Measurements from ENCODE around the gene LIPC. TPM values are rescaled to one million over a fixed set of nuclear protein-coding genes. Genes with fewer than 3 reads are reported as not detected.
A peak's percentile ranks its signal among the peaks of the same experiment; 100 is the strongest.

The LIPC gene
- total and polyA plus RNA-seq, 12 donors, result 0.22 to 1.3 (median 0.42) TPM; not detected in 1

- 85 to 88% methylated on average over 9 of the region's 9 CpGs for WGBS, 2 donors
- H3K4me3 ChIP-seq, result no peak overlapping the region
- peaks cover 23 to 46% (median 40%) of the 10 kb centered on the region in 9 donors for H3K4me1 ChIP-seq
- TF ChIP-seq, protein P1, sequence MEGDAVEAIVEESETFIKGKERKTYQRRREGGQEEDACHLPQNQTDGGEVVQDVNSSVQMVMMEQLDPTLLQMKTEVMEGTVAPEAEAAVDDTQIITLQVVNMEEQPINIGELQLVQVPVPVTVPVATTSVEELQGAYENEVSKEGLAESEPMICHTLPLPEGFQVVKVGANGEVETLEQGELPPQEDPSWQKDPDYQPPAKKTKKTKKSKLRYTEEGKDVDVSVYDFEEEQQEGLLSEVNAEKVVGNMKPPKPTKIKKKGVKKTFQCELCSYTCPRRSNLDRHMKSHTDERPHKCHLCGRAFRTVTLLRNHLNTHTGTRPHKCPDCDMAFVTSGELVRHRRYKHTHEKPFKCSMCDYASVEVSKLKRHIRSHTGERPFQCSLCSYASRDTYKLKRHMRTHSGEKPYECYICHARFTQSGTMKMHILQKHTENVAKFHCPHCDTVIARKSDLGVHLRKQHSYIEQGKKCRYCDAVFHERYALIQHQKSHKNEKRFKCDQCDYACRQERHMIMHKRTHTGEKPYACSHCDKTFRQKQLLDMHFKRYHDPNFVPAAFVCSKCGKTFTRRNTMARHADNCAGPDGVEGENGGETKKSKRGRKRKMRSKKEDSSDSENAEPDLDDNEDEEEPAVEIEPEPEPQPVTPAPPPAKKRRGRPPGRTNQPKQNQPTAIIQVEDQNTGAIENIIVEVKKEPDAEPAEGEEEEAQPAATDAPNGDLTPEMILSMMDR (IDR thresholded peaks at IDR 0.05), result no peak
- peak overlapping the region in 9 of 10 donors; percentile 75 to 90 (median 86) for H3K27ac ChIP-seq
- H3K36me3 ChIP-seq, result no peaks in the 10 kb centered on the region
- intact Hi-C loops (cut with DNase I), result loop anchor here in 4 of 10 donors (2.0 to 10.0 kb wide), 8 partner anchors 17 to 333 kb away; partner anchors contain the start of genes ADAM10 (in 2 of the 4) and MINDY2 (in 1 of the 4)
- H3K9me3 ChIP-seq, result no peaks in the 10 kb centered on the region
- ATAC-seq (peak in 1 of 8 donors; percentile 33), DNase-seq (no peak)
- H3K27me3 ChIP-seq, result no peaks in the 10 kb centered on the region
Observed at GRCh38 chr15:58441376-58442070, 9.7 kb downstream of the LIPC start.

GRCh38 chr15:58442122-58442521, 10.3 kb downstream of the LIPC start:
- ATAC-seq, result no peak
- intact Hi-C loops (cut with DNase I), result loop anchor here in 4 of 10 donors (5.0 to 10.0 kb wide), 7 partner anchors 73 to 333 kb away; partner anchors contain the start of genes ADAM10 (in 2 of the 4) and MINDY2 (in 1 of the 4)
- no peak for DNase-seq

GRCh38 chr15:58443308-58443707, 11.5 kb downstream of the LIPC start:
- Histone ChIP-seq H3K4me1 (peaks cover 23 to 56% (median 44%) of the 10 kb centered on the region in 9 donors), H3K9me3 (no peaks in the 10 kb centered on the region), H3K27me3 (no peaks in the 10 kb centered on the region), H3K27ac (no peak overlapping the region), H3K36me3 (no peaks in the 10 kb centered on the region), H3K4me3 (no peak overlapping the region)
- ATAC-seq, result no peak
- TF ChIP-seq, protein P1 (IDR thresholded peaks at IDR 0.05), result no peak
- intact Hi-C loops (cut with DNase I), result loop anchor here in 4 of 10 donors (5.0 to 10.0 kb wide), 7 partner anchors 71 to 331 kb away; partner anchors contain the start of genes ADAM10 (in 2 of the 4) and MINDY2 (in 1 of the 4)
- 95 to 98% methylated on average over 4 of the region's 4 CpGs for WGBS, 2 donors
- no peak for DNase-seq

More at GRCh38 chr15:58442122-58442521, 10.3 kb downstream of the LIPC start:
- Histone ChIP-seq H3K27me3 (no peaks in the 10 kb centered on the region), H3K27ac (peak overlapping the region in 5 of 10 donors; percentile 36 to 90 (median 81)), H3K4me3 (no peak overlapping the region), H3K36me3 (no peaks in the 10 kb centered on the region), H3K9me3 (no peaks in the 10 kb centered on the region), H3K4me1 (peaks cover 23 to 47% (median 40%) of the 10 kb centered on the region in 9 donors)
- 63 to 69% methylated on average over 4 of the region's 4 CpGs for WGBS, 2 donors
- TF ChIP-seq, protein P1 (IDR thresholded peaks at IDR 0.05), result no peak

DNA sequence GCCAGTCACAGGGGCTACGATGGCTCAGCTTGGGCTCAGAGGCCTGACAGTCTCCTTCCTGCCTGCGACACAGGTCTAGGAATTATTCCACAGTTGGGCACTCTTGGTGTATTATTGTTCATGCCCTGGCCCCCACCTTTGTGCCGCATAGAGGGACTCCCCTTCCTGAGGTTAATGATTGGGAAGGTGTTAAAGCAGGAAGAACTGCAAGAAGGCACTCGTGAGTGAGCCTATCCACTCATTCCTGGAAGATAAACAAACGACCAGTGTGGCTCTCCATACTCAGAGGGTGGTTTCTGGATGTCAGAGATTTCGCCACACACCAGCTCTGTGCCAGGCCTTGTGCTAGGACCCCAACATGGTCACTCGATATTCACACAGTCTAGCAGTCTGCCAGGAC, 12.3 kb downstream of the LIPC start:
- no peaks in the 10 kb centered on the region for H3K36me3 ChIP-seq
- peaks cover 23 to 49% (median 41%) of the 10 kb centered on the region in 9 donors for H3K4me1 ChIP-seq
- WGBS, 2 donors, result 62 to 69% methylated on average over 7 of the region's 7 CpGs
- DNase-seq (no peak), ATAC-seq (no peak)
- TF ChIP-seq, protein P1 (IDR thresholded peaks at IDR 0.05), result no peak
- H3K27ac ChIP-seq, result no peak overlapping the region
- H3K9me3 ChIP-seq, result no peaks in the 10 kb centered on the region
- no peaks in the 10 kb centered on the region for H3K27me3 ChIP-seq
- intact Hi-C loops (cut with DNase I), result loop anchor here in 4 of 10 donors (5.0 to 10.0 kb wide), 7 partner anchors 71 to 331 kb away; partner anchors contain the start of genes ADAM10 (in 2 of the 4) and MINDY2 (in 1 of the 4)
- H3K4me3 ChIP-seq, result no peak overlapping the region

All from heart right ventricle (tissue), 16 donors.